Measurements from ENCODE around the gene HGS. TPM values are rescaled to one million over a fixed set of nuclear protein-coding genes. Genes with fewer than 3 reads are reported as not detected.

HGS gene
- total and polyA plus RNA-seq, 2 donors, result 39.0 to 157 TPM

DNA sequence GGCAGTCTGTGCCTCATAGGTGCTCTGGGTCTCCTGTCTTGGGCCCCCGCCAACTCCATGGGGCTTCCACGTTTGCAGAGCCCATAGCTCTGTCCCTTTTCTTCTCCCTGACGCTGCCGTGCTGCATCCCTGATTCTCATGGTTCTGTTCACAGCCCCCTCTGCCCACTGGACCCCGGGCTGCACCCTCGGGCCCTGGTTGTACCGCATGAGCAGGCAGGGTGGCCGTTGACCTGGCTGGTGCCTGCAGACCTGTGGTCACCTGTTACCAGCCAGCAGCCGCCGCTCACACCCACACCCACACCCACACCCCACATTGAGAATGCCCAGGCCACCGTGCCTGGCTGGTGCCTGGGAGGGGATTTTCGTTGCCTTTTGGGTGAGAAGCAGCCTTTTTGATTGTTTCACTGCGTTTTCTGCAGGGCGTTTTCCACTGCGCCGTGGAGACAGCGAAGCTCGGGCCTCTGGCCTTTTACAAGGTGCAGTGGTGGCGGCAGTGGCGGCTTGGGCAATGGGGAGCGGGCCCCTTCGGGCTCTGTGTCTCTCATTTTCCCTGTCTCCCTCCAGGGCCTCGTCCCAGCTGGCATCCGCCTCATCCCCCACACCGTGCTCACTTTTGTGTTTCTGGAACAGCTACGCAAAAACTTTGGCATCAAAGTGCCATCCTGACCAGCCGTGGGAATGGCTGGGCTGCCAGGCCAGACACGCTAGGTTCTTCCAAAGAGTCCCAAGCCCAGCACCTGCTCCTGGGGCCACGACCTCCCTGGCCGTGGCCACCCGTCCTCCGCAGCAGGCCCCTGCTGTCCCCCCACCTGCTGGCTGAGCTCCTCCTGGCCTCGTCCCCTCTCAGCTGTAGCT lies 35.8 kb downstream of the HGS start:
- Histone ChIP-seq H3K4me3 (ENCODE audit: low read length in 2 of 2) (no peak overlapping the region), H3K27me3 (ENCODE audit: control insufficient read depth in 2 of 2, insufficient read depth in 1 of 2, low read length in 1 of 2) (peaks cover 0 to 26% of the 10 kb centered on the region in 2 donors), H3K9me3 (ENCODE audit: control insufficient read depth in 2 of 2, insufficient read depth in 1 of 2, low read length in 1 of 2) (no peaks in the 10 kb centered on the region), H3K4me1 (ENCODE audit: control insufficient read depth in 2 of 2, insufficient read depth in 2 of 2, low read length in 2 of 2) (no peaks in the 10 kb centered on the region), H3K36me3 (ENCODE audit: control insufficient read depth in 2 of 2, insufficient read depth in 2 of 2, low read length in 1 of 2) (peaks cover 8 to 18% of the 10 kb centered on the region in 2 donors), H3K27ac (ENCODE audit: low read depth in 1 of 2, low read length in 1 of 2) (no peak overlapping the region)
- DNase-seq (ENCODE audit: low read depth in 6 of 9, low spot score in 9 of 9), result no peak
- 94% methylated on average over 33 of the region's 33 CpGs for WGBS

DNA sequence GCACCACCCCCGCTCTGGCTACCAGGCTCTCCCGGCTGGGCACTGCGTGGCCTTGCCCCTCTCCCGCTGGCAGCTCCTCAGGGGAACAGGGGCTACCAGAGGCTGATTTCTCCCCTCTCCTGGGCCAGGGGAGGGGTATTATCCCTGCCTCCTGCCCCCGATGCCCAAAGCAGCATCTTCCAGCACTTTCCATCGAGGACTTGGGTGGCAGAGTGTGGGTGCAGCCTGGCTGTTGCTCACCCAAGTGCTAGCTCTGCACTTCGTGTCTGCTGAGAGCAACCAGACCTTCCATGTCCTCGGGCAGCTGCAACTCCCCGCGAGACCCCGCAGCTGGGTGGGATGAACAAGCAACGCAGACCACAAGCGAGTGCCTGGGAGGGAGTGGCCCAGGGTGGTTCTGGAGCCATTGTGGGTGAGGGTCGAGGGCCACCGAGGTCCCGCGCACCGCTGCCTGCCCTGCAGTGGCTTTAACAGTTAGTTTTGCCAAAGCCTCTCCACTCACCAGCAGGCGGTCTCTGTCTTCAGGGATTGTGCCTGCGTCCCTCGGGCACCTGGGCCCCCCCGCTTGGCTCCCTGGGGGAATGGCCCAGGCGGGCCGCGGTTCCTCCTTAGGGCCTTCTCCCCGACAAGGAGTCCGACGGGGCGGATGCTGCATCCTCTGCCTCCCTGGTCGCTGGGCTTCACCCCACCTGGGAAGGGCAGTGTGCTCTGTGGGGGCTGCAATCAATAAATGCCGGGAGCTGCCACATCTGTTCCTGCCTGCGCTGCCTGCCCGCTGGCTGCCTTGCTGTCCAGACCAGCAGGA lies 36.7 kb downstream of the HGS start:
- 93% methylated on average over 33 of the region's 33 CpGs for WGBS
- H3K4me1 ChIP-seq (ENCODE audit: control insufficient read depth in 2 of 2, insufficient read depth in 2 of 2, low read length in 2 of 2), result no peaks in the 10 kb centered on the region
- H3K9me3 ChIP-seq (ENCODE audit: control insufficient read depth in 2 of 2, insufficient read depth in 1 of 2, low read length in 1 of 2), result no peaks in the 10 kb centered on the region
- H3K27ac ChIP-seq (ENCODE audit: low read depth in 1 of 2, low read length in 1 of 2), result no peak overlapping the region
- DNase-seq (ENCODE audit: low read depth in 6 of 9, low spot score in 9 of 9), result no peak
- peaks cover 0 to 29% of the 10 kb centered on the region in 2 donors for H3K27me3 ChIP-seq (ENCODE audit: control insufficient read depth in 2 of 2, insufficient read depth in 1 of 2, low read length in 1 of 2)
- H3K4me3 ChIP-seq (ENCODE audit: low read length in 2 of 2), result no peak overlapping the region
- H3K36me3 ChIP-seq (ENCODE audit: control insufficient read depth in 2 of 2, insufficient read depth in 2 of 2, low read length in 1 of 2), result peaks cover 6 to 18% of the 10 kb centered on the region in 2 donors

DNA sequence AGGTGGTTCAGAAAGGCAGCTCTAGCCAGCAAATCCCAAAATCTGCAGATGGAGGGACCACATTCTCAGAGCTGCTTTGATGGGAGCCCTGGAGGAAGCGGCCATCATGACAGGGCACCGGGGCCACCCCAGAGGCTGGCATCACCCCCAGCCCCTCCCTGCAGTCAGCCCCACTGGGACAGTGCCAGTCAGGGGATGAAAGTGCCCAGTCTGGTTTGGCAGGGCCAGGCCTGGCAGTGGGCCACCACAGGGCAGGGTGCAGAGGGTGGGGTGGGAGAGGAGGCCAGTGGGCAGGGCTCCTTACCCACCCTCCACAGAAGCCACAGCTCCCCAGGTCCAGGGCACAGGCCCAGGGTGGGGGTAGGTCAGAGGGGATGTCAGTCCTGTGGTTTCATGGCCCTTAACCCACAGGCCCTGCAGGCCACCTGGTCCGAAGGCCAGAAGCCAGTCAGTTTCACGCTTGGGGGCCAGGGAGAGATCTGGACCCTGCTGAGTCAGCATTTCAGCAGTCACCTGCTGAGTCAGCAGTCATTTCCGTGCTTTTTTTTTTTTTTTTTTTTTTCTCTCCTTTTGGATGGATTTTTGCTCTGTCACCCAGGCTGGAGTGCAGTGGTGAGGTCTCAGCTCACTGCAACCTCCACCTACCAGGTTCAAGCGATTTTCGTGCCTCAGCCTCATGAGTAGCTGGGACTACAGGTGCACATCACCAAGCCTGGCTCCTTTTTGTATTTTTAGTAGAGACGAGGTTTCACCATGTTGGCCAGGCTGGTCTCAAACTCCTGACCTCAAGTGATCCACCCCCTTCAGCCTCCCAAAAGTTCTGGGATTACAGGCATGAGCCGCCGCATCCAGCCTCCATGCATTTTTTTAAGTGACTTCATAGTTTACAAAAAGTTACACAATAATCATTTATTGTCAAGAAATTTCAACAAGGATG lies 38.6 kb downstream of the HGS start:
- H3K36me3 ChIP-seq (ENCODE audit: control insufficient read depth in 2 of 2, insufficient read depth in 2 of 2, low read length in 1 of 2), result peaks cover 5 to 10% of the 10 kb centered on the region in 2 donors
- no peak overlapping the region for H3K4me3 ChIP-seq (ENCODE audit: low read length in 2 of 2)
- WGBS, result 67% methylated on average over 10 of the region's 10 CpGs
- H3K27ac ChIP-seq (ENCODE audit: low read depth in 1 of 2, low read length in 1 of 2), result peak overlapping the region in 1 of 2 donors; percentile 31
- no peak for DNase-seq (ENCODE audit: low read depth in 6 of 9, low spot score in 9 of 9)
- no peaks in the 10 kb centered on the region for H3K9me3 ChIP-seq (ENCODE audit: control insufficient read depth in 2 of 2, insufficient read depth in 1 of 2, low read length in 1 of 2)
- H3K4me1 ChIP-seq (ENCODE audit: control insufficient read depth in 2 of 2, insufficient read depth in 2 of 2, low read length in 2 of 2), result no peaks in the 10 kb centered on the region
- H3K27me3 ChIP-seq (ENCODE audit: control insufficient read depth in 2 of 2, insufficient read depth in 1 of 2, low read length in 1 of 2), result peaks cover 0 to 29% of the 10 kb centered on the region in 2 donors

DNA sequence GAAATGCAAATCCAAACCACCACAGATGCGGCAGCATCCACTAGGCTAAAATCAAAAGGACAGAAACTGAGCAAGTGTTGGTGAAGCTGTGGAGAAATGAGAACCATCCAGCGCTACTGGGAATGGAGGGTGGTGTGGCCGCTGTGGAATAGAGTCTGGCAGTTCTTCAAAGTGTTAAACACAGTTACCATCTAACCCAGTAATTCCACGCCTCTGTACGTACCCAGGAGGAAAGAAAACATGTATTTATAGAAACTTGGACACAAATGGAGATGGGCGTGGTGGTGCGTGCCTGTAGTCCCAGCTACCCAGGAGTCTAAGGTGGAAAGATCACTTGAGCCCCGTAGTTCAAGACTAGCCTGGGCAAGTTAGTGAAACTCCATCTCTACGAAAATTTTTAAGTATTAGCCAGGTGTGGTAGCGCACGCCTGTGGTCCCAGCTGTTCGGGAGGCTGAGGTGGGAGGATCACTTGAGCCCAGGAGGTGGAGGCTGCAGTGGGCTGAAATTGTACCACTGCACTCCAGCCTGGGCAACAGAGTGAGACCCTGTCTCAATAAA lies 39.9 kb downstream of the HGS start:
- H3K27ac ChIP-seq (ENCODE audit: low read depth in 1 of 2, low read length in 1 of 2), result no peak overlapping the region

DNA sequence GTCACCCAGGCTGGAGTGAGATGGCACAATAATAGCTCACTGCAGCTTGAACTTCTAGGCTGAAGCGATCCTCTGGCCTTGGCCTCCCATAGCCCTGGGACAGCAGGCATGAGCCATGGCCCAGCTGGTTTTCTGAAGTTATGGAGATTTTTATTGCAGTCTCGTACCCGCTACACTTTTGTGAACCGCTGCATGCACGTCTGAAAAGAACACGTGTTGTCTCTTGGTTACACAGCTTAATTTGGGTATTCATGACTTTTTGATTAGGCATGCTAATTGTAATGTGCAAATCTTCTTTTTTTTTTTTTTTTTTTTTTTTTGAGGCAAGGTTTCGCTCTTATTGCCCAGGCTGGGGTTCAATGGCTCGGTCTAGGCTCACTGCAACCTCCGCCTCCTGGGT lies 41.6 kb downstream of the HGS start:
- H3K4me3 ChIP-seq (ENCODE audit: low read length in 2 of 2), result no peak overlapping the region
- H3K27ac ChIP-seq (ENCODE audit: low read depth in 1 of 2, low read length in 1 of 2), result no peak overlapping the region
- peaks cover 0 to 34% of the 10 kb centered on the region in 2 donors for H3K27me3 ChIP-seq (ENCODE audit: control insufficient read depth in 2 of 2, insufficient read depth in 1 of 2, low read length in 1 of 2)
- no peaks in the 10 kb centered on the region for H3K36me3 ChIP-seq (ENCODE audit: control insufficient read depth in 2 of 2, insufficient read depth in 2 of 2, low read length in 1 of 2)
- no peaks in the 10 kb centered on the region for H3K4me1 ChIP-seq (ENCODE audit: control insufficient read depth in 2 of 2, insufficient read depth in 2 of 2, low read length in 2 of 2)
- DNase-seq (ENCODE audit: low read depth in 6 of 9, low spot score in 9 of 9), result no peak
- H3K9me3 ChIP-seq (ENCODE audit: control insufficient read depth in 2 of 2, insufficient read depth in 1 of 2, low read length in 1 of 2), result no peaks in the 10 kb centered on the region
- 95% methylated on average over 9 of the region's 9 CpGs for WGBS

More for the DNA sequence above, 39.9 kb downstream of the HGS start:
- Histone ChIP-seq H3K4me1 (ENCODE audit: control insufficient read depth in 2 of 2, insufficient read depth in 2 of 2, low read length in 2 of 2) (no peaks in the 10 kb centered on the region), H3K9me3 (ENCODE audit: control insufficient read depth in 2 of 2, insufficient read depth in 1 of 2, low read length in 1 of 2) (no peaks in the 10 kb centered on the region), H3K27me3 (ENCODE audit: control insufficient read depth in 2 of 2, insufficient read depth in 1 of 2, low read length in 1 of 2) (peaks cover 0 to 29% of the 10 kb centered on the region in 2 donors), H3K4me3 (ENCODE audit: low read length in 2 of 2) (no peak overlapping the region), H3K36me3 (ENCODE audit: control insufficient read depth in 2 of 2, insufficient read depth in 2 of 2, low read length in 1 of 2) (no peaks in the 10 kb centered on the region)
- DNase-seq (ENCODE audit: low read depth in 6 of 9, low spot score in 9 of 9), result no peak
- 65% methylated on average over 12 of the region's 12 CpGs for WGBS

DNA sequence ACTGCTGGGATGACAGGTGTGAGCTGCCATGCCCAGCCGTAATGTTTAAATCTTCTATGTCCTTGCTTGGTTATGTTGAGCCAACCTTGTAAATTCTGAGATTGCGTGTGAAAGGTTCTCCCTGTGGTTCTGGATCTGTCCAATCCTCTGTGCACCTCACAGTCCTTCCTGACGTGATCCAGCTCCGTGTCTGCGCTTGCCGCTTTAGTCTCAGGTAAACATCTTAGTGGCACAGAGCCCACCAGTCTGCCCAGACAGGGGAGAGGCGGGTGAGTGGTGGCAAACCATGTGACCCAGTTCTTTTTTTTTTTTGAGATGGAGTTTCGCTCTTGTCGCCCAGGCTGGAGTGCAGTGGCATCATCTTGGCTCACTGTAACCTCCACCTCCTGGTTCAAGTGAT lies 42.2 kb downstream of the HGS start:
- no peak for DNase-seq (ENCODE audit: low read depth in 6 of 9, low spot score in 9 of 9)
- 82% methylated on average over 9 of the region's 9 CpGs for WGBS
- Histone ChIP-seq H3K27me3 (ENCODE audit: control insufficient read depth in 2 of 2, insufficient read depth in 1 of 2, low read length in 1 of 2) (peaks cover 0 to 35% of the 10 kb centered on the region in 2 donors), H3K4me3 (ENCODE audit: low read length in 2 of 2) (no peak overlapping the region), H3K4me1 (ENCODE audit: control insufficient read depth in 2 of 2, insufficient read depth in 2 of 2, low read length in 2 of 2) (no peaks in the 10 kb centered on the region), H3K9me3 (ENCODE audit: control insufficient read depth in 2 of 2, insufficient read depth in 1 of 2, low read length in 1 of 2) (no peaks in the 10 kb centered on the region), H3K27ac (ENCODE audit: low read depth in 1 of 2, low read length in 1 of 2) (no peak overlapping the region), H3K36me3 (ENCODE audit: control insufficient read depth in 2 of 2, insufficient read depth in 2 of 2, low read length in 1 of 2) (no peaks in the 10 kb centered on the region)

DNA sequence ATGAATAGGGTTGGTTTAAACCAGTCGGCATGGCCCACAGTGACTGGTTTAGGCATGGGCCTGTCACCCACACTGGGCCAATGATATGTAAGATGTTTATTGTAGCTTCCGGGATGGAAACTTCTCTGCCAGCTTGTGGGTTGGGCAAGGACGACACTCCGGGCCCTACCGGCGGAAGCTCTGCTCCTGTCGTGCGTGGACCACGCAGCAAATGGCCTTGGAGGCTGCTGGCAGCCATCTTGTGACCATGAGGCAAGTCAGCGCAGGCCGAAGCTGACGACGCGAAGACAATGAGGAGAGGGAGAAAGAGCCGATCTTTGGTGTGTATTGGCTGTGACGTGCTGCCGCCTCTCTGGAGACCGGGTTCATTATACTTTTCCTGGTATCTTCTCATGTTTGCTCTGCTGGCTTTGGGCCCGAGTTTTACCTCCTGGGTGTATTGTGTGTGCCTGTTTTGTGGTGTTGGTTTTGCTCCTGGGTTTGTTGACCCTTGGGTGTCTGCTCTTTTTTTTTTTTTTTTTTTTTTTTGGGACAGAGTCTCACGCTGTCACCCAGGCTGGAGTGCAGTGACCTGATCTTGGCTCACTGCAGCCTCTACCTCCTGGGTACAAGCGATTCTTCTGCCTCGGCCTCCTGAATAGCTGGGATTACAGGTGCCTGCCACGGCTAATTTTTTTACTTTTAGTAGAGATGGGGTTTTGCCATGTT lies 43.7 kb downstream of the HGS start:
- Histone ChIP-seq H3K27me3 (ENCODE audit: control insufficient read depth in 2 of 2, insufficient read depth in 1 of 2, low read length in 1 of 2) (peaks cover 0 to 43% of the 10 kb centered on the region in 2 donors), H3K4me1 (ENCODE audit: control insufficient read depth in 2 of 2, insufficient read depth in 2 of 2, low read length in 2 of 2) (no peaks in the 10 kb centered on the region), H3K27ac (ENCODE audit: low read depth in 1 of 2, low read length in 1 of 2) (no peak overlapping the region), H3K36me3 (ENCODE audit: control insufficient read depth in 2 of 2, insufficient read depth in 2 of 2, low read length in 1 of 2) (no peaks in the 10 kb centered on the region), H3K4me3 (ENCODE audit: low read length in 2 of 2) (no peak overlapping the region), H3K9me3 (ENCODE audit: control insufficient read depth in 2 of 2, insufficient read depth in 1 of 2, low read length in 1 of 2) (no peaks in the 10 kb centered on the region)
- no peak for DNase-seq (ENCODE audit: low read depth in 6 of 9, low spot score in 9 of 9)
- WGBS, result 94% methylated on average over 23 of the region's 23 CpGs
